CD4-positive, alpha-beta T cell treated with Interleukin-6 for 4 hours (primary cell): Measurements from ENCODE around the gene NEU1.

Source experiments
- DNase-seq: peaks from one replicate; pipeline ENCODE4 v3.0.0-alpha.2; 2020; ENCODE audit warnings: mixed read lengths

Gene NEU1

DNA sequence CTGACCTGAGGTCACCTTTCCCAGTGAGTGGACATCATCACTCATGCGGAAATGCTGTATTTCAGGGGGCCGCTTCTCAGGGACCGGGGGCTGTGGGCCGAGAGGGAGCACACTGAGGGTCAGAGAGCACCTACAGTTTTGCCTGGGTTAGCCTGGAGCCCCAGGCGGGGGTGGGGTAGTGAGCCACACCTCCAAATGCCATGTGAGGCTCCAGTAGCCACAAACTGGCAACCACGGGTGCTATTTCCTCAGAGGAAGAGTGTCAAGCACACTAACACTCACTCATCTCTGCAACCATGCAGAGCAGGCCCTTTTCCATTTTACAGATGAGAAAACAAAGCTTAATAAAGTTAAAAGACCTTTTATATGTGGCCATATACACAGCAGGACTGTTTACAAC lies 30.2 kb upstream of the NEU1 start:
- no peak for DNase-seq

DNA sequence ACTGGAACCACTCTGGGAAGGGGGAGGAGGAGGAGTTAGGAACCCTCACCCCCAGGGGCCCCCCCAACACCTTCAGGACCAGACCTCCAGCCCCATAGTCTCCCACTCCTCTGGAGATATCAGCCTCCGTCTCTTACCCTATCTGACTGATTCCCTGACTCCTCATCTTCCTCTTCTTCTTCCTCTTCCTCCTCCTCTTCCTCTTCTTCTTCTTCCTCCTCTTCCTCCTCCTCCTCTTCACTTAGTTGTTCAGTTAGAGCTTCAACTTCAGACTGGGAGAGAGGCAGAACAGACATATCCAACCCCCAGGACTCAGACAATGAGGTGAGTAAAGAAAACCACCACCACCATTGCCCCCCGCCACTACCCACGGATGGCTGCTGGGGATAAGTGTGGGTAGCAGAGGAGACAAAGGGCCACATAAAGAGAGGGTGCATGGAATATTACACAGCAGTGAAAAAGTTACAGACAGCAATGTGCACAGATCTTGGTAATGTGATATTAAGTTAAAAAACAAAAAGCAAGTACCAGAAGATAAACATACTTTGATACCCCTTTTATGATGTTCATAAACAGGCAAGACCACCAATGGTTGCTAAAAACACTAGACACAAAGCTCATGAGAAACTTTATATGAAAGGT lies 26.8 kb upstream of the NEU1 start:
- no peak for DNase-seq

DNA sequence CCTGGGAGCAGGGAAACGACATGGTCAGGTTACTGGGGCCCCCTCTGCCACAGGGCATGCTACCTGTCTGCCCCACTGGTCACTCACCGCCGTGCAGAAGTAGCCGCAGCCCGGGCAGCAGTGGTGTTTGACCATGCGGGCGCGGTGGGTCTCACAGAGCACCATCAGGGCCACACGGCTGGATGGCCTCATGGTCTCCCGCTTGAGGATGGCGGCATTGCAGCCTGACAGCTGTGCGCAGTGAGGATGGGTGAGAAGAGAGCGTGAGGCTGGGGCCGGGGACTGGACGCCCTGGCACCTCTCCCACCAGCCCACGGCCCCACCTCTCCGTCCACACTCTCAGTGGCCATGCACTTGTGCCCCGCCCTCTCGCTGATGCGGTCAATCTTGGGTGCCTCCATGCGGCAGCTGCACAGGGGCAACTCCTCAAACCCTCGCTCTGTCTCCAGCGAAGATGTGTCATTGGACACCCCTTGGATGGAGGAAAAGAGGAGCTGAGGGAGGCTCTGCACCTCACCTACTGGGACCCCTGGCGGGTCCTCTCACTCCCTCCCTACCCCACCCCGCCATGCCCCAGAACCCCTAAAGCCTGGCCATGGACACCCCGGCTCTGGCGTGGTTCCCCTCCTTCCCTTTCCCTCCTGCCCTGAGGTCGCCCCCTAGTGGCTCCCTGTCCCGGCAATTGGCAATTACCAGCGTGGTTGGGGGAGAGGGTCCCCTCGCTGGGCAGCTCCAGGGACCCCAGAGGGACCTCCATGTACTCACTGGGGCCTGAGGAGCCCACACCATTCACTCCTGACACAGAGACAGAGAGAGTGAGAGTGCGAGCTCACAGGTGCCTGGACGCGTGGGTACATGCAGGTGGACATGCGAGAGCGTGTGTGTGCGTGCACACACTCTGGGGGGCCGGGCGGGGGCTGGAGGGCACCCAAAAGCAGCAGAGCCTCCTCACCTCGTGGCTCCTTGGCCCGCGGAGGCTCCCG lies 25.9 kb upstream of the NEU1 start:
- peak; percentile 69 for DNase-seq

DNA sequence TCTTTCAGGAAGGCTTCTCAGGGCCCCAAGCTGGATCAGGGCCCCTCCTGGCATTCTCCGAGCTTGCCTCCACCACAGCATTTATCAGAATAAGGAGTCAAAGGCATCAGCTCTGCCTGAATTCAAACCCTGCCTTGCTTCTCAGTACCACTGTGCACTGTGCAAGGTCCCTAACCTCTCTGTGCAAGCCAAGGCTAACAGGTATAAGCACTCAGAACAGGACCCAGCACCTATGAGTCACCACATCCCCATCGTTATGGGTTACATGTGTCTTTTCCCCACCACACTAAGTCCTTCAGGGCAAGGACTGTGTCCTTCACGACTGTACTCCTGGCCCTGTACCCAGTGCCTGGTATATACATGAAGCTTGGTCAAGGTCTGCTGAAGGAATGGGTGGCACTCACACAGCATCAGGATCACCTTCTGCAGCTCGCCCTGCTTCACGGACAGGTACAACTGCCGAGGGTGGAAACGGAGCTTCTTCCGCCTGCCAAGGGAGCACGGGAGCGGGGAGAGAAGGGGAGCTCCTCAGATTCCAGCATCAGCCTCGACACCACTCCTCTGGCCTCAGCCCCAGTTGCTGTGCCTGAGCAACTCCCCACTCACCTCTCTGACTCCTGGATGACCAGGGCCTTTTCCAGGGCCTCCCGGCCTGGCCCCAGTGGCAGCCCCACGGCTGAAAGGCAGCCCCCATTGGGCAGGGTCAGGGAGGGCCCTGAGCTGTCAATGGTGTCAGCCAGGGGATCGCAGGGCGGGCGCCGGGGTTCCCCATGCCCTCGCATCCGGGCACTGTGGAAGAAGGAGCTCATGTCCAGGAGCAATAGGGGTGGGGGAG lies 24.8 kb upstream of the NEU1 start:
- DNase-seq, result no peak

DNA sequence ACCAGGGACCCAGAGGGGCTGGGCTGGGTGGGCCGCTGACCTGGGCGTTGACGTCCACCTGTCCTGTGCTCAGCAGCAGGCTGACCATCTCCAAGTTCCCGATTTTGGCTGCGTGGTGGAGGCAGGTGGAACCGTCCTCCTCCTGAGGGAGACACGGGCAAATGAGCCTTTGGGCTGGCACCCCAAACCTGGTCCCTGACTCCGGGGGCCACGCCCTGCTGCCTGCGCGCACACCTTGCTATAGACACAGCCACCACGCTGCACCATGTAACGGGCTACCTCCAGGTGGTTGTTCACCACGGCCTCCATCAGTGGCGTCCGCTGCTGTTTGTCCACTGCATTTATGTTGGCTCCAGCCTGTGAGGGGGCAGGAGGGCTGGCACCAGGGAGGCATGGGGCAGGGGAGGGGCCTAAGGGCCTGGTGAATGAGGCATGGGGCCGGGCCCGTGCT lies 23.9 kb upstream of the NEU1 start:
- DNase-seq, result no peak

DNA sequence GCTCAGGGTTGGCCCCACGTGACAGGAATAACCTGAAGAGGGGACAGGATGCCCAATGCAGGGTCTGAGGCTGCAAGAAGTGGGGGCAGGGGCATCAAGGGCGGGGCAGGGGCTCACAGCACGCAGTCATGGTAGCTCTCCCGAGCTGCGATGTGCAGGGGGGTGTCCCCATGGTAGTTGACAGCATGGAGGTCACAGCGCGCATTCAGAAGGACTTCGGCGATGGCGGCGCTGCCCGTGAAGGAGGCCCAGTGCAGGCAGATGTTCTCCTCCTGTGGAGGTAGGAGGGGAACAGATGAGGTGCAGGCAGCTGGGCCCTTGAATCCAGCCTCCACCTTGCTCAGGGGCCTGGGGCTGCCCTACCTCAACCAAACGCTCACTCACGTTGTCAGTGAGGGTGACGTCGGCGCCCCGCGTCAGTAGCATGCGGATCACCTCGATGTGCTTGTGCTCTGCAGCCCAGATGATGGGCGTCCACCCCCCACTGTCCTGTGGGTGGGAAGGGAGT lies 22.0 kb upstream of the NEU1 start:
- no peak for DNase-seq

DNA sequence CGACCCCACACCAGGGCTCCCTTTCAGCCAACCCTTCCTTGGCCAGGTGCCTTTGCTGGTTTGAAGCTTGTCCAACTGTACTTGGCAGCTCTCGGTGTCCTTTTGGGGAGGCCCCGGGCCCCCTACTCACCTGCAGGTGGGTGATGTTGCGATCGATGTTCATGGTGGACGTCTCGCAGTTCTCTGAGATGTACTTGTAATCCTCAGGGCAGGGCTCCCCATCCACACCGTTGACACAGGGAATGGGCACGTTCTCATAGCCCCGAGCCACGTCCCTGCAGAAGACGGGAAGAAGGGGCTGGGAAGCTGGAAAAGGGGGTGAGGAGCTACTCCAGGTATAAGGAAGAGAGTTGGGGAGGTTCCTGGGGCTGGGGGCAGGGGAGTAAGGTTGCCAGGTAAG lies 21.1 kb upstream of the NEU1 start:
- no peak for DNase-seq

DNA sequence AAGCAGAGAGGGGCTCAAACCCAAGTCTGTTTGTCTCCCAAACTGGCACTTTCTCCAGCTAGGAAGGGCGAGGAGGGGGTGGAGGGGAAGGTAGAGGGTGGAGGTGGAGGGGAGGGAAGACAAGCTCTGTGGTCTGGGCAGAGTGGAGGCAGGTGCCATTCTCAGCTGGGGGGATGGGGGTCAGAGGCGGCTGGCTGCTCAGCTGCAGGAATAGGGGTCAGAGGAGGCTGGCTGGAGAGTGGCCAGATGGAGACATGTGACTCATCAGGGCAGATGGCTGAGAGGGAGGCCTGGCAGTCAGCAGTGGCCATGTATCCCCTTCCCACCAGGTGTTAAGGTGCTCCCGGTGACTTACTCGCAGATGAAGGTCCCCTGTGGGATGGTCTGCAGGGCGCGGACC lies 19.7 kb upstream of the NEU1 start:
- DNase-seq, result no peak

DNA sequence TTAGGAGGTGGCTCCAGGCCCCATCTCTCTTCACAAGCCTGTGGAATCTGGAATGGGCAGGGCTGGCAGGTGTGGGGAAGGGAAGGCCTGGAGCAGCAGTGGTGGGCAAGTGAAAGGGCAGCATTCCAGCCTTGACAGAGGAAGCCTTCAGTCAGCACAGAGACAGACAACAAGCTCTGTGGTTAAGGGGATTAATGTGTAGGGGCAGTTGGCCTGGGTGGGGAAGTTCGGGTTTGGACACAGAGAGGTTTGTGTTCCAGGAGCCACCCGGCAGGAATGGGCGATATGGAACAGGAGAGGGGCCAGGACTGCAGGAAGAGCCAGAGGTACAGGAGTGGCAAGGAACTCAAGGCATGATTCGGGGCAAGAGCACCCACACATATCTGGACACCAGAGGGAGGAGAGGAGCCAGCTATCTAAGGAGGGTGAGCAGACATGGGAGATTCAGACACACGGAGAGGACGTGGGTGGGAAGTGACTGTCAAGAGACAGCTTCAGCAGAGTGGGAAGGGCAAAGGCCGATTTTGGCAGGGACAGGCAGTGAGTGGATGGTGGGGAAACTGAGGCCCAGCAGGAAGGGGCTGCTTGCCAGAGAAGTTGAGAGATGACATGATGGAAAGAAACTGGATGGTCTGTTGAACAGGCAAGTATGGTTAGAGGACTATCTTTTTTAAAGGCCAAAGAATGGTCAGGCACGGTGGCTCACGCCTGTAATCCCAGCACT lies 18.7 kb upstream of the NEU1 start:
- DNase-seq, result no peak

DNA sequence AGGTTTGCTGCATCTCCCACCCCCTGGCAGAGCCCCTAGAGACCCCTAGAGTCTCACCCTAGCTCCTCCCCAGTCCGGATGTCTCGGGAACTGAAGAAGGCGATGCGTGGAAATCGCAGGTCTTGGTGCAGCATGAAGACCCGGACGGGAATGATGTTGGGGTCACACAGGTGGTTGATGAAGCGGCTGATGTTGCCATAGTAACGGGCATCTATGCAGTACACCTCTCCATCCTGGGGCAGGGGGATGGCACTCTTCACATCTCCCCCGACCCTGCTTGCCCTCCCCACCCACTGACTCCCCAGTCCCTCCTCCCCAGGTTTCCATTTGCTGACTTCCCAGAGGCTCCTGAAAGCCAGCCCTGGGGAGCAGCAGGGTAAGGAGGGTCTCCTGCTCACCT lies 18.0 kb upstream of the NEU1 start:
- DNase-seq, result no peak

DNA sequence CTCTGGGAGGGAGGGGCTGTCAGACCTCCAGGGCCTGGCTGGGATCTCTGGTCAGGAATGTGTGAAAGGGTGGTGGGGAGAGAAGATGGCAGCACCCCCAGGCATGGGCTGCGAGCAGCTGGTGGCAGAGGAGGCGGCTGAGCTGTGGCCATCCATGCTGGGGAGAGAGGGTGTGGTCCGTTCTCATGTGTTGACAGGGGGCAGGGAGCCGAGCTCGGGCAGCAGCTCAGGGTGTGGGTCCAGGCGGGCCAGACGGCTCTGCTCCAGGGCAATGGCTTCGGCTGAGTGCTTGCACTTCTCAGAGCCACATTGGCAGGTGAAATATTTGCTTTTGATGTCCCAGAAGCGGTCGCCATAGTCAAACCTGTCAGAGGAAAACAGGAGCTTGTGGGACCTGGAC lies 17.3 kb upstream of the NEU1 start:
- no peak for DNase-seq

DNA sequence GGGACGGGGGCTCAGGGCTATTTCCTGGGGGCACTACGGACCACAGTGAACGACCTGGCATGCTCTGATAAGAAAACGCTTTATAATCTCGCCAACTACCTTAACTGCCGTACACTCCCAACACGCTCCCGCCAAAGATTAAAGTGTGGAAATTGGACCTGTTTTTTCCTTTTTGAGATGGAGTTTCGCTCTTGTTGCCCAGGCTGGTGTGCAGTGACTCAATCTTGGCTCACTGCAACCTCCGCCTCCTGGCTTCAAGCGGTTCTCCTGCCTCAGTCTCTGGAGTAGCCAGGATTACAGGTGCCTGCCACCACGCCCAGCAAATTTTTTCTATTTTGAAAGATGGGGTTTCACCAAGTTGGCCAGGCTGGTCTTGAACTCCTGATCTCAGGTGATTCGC lies 16.5 kb upstream of the NEU1 start:
- no peak for DNase-seq

DNA sequence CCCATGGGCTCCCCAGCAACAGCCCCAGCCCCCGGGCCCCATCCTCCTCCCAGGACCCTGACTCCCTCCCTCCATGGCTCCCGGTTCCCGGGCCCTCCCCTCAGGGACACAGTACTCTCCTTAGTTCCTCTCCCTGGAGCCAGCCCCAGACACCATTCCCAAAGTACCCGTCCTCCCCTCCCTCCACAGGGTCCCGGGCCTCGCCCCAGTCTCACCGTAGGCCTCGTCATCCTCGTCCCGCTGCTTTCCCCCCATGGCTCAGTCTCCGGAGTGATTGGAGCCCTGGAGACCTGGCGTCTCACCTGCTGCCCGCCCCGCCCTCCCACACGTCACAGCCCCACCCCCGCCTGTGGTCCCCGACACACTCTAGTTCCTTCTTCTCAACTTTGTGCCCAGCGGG lies 16.1 kb upstream of the NEU1 start, which contains the start of gene SLC44A4:
TSS of gene SLC44A4 (minus strand) at position 272 of the 400 bp plus-strand sequence. CDS start at position 255, 17 bp downstream.
- no peak for DNase-seq

DNA sequence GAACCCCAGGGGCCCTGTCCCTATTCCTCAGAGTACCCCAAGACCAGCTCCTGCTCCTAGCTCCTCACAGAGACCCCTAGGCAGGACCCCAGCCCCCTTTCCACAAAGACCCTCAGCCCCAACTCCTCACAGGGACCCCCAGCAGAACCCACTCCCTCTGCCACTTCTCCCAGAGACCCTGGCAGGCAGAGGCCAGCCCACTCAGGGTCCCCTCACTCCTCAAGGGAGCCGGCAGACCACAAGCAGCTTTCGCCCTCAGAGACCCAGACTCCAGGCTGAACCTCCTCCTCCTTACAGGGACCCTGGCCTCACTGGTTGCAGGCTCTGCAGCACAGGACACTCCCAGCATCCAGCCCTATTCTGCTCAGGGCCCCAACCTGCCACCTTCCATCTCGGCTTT lies 15.6 kb upstream of the NEU1 start:
- DNase-seq, result no peak

DNA sequence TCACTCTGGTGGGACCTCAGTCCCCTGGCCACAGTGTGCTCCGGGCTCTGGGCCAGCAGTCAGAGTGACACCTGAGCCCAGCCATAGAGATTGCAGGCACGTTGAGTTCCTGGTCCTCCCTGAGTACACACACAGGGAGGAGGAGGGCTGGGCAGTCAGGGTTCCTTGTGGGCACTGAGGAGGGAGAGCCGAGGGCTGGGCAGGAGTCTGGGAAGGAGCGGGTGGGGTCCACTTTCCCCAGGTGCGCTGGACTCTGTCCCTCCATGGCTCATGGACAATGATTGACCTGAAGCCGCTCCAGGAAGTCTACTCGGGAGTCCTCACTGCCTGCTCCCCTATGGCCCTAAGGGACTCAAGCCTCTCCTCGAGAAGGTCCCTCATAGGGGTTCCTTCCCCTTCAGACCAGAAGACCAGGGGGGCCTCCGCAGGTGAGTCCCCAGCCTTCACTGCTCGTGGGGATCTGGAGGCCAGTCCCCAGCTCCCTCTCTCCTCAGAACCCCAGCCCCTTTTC lies 15.1 kb upstream of the NEU1 start:
- DNase-seq, result no peak

DNA sequence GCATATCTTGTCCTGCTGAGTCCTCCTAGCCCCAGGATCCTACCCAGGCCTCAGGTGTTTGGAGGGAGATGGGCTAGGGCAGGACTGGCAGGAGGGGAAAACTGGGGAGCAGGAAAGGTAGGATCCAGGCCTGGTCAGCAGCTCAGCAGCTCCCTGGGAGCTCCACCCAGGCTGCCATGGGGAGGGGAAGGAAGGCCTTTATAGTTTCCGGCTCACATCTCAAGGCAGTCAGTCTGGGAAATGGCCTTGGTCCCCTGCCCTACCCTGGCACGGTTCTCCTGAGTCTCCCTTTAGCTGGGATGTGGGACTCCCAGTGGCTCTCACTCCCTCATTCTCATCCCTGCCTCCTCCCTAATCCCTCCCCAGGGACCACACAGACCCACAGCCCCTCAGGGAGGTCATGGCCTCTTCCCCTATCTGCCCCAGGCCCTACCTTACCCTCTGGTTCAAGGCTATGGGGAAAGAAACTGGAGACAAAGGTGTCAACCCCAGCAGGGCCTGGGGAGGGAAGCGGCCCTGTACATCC lies 14.6 kb upstream of the NEU1 start:
- no peak for DNase-seq

DNA sequence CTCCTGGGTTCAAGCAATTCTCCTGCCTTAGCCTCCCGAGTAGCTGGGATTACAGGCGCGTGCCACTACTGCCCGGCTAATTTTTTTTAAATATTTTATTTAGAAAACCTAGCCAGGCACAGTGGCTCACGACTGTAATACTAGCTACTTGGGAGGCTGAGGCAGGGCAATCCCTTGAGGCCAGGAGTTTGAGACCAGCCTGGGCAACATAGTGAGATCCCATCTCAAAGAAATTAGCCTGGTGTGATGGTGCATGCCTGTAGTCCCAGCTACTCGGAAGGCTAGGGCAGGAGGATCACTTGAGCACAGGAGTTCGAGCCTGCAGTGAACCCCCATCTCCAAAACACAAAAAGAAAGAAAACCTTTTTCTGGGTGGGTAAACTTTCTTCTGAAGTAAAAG lies 13.7 kb upstream of the NEU1 start:
- DNase-seq, result no peak

DNA sequence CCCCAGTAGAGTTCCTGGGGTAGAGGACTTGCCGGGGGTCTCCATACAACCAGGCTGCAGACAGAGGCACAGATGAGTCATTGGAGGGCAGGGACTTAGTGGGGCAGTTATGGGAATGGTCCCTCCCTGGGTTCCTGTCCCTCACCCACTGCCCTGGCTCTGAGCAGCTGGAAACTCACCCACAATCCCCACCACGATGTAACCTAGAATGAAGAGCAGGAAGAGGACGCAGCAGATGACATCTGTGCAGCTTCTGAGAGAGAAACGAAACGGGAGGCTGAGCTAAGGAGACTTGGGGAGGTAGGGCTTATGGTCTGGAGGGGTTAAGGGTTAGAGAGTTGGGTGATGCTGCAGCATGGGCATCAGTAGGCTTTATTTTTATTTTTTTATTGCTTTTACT lies 13.3 kb upstream of the NEU1 start:
- DNase-seq, result no peak

DNA sequence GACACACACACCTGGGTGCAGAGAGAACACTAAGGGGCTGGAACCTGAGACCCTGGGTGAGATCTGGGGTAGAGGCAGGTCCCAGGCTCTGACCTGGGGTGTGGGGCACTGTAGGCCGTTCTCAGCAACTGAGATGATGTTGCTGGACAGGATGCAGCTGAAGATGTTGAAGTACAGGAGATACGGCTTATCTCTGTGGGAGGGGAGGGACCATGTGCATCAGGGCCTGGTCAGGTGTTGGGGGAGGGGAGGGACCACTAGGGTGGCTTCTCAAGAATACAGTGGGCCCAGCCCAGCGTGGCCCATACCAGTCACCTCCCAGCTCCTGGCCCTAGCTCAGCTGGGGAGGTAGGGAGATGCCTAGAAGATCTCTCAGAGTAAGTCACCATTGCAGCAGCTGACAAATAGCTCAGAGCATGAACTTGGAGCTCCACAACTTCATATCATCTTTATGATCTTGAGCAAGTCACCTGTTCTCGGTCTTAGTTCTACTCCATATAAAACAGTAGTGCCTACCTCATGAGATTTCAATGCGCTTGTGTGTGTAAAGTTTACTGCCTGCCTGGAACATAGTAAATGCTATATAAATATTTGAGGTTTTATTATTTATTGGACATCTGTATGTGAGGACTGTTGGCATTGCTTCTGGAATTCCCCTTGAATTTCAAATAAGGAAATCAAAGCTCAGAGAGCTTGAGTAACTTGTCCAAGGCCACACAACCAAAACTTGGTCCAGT lies 12.4 kb upstream of the NEU1 start:
- no peak for DNase-seq

DNA sequence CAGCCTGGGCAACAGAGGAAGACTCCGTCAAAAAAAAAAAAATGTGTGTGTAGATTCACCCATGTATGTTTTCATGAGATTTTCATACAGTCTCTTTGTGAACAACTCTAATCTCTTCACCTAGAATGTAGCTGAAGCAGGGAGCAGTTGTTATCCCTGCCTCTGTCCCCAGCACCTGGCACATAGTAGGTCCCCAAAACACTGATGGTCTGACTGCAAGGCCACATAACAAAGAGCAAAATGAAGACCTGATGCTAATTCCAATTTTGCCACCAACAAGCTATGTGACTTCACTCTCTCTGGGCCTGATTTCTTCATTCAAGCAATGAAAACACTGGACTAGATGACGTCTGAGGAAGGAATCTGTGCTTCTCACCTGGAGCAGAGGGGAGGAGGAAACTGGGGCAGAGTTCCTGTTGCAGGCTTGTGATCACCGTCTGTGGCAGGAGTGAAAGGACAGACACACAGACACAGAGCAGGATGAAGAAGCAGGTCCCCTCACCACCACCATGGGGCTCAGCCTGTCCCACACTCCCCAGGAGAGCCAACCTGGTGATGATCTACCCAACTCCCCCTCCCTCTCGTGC lies 11.6 kb upstream of the NEU1 start:
- DNase-seq, result no peak
